ENCODE results near the gene TRPM2. TPM values are rescaled to one million over a fixed set of nuclear protein-coding genes. Genes with fewer than 3 reads are reported as not detected.

TRPM2 gene
- total and polyA plus RNA-seq, 2 of the 8 experiments (the other 6 are each of a cell fraction or from before 2014, with no cell fraction given): 0.27 to 0.28 TPM

DNA sequence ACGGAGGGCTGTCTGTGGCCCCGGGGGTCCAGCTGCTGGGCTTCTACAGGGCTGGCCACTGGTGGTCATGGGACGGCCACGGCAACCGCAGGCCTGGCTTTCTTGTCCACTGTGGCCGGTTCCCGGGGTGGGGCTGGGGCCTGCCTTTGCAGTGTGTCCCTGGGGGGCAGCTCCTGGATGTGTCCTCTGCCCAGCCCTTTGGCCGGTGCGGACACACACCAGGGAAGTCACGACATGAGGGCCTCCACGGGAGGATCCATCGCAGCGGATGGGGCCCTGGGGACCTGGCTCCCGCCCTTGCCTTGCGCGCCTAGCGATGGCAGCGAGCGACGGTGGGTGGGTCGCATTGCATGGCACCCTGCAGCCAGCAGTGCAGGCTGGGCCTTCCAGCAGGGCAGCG is 35.5 kb upstream of the TRPM2 start:
- no peak overlapping the region for H2BK20ac ChIP-seq (ENCODE audit: low read length)
- DNase-seq (ENCODE audit: low read depth in 1 of 2, low spot score in 2 of 2) (no peak), FAIRE-seq (no peak)
- peak overlapping the region; percentile 51; the same call in 1 of the 2 replicates for H4K8ac ChIP-seq (ENCODE audit: extremely low read depth, insufficient read depth, low read length)
- ChIA-PET POLR2A (ENCODE audit: partially characterized antibody) (interaction anchor here (1.5 kb wide), 1 partner anchor 16 kb away, joined by 3 read pairs; no protein-coding TSS in a partner anchor), CTCF (ENCODE audit: partially characterized antibody) (interaction anchor here (1.3 kb wide), 1 partner anchor 17 kb away, joined by 3 read pairs; no protein-coding TSS in a partner anchor)
- no peak overlapping the region for H3K9ac ChIP-seq (replicated peaks in 1 of 4; ENCODE audit: extremely low read depth in 1 of 4, low read depth in 3 of 4, low read length in 3 of 4)
- peak overlapping the region; percentile 44; the same call in 1 of the 2 replicates for H2BK5ac ChIP-seq (ENCODE audit: low read depth, low read length)
- no peaks in the 10 kb centered on the region for H3K79me1 ChIP-seq (ENCODE audit: low read depth, low read length)
- H2AFZ ChIP-seq (ENCODE audit: low read length): no peak overlapping the region
- H3K14ac ChIP-seq (ENCODE audit: insufficient read length): no peak overlapping the region
- no peak overlapping the region for H3K18ac ChIP-seq (ENCODE audit: extremely low read depth, low read length)
- H3K27ac ChIP-seq (ENCODE audit: low read depth, low read length): no peak overlapping the region
- no peak overlapping the region for H3K4me2 ChIP-seq (ENCODE audit: insufficient read depth in 1 of 2, low read depth in 2 of 2, low read length in 2 of 2)
- H2BK15ac ChIP-seq (ENCODE audit: low read length): no peak overlapping the region
- H4K91ac ChIP-seq (replicated peaks; ENCODE audit: insufficient read length, low read length): no peak overlapping the region
- H3K36me3 ChIP-seq (ENCODE audit: control insufficient read depth in 2 of 4, insufficient read depth in 4 of 4, low read length in 3 of 4): peaks cover 0 to 28% (median 2%) of the 10 kb centered on the region in 4 experiments; a peak in 5 of 8 replicates
- H4K20me1 ChIP-seq (replicated peaks in 1 of 2; ENCODE audit: control insufficient read depth in 1 of 2, insufficient read depth in 2 of 2, low read length in 2 of 2): peaks cover 0 to 9% of the 10 kb centered on the region in 2 experiments
- H3K79me2 ChIP-seq (ENCODE audit: control insufficient read depth in 1 of 2, insufficient read depth in 2 of 2, low read length in 2 of 2): no peaks in the 10 kb centered on the region
- no peak overlapping the region for H3K4ac ChIP-seq (replicated peaks; ENCODE audit: insufficient read length, low read depth, low read length)
- no peak overlapping the region for H2BK120ac ChIP-seq (replicated peaks; ENCODE audit: low read depth, low read length)
- H3K23me2 ChIP-seq (ENCODE audit: low read depth, low read length): no peaks in the 10 kb centered on the region
- H3K4me1 ChIP-seq (replicated peaks in 1 of 4; ENCODE audit: control insufficient read depth in 3 of 4, insufficient read depth in 4 of 4, low read length in 3 of 4): no peaks in the 10 kb centered on the region
- H3K27me3 ChIP-seq (replicated peaks in 1 of 4; ENCODE audit: control insufficient read depth in 3 of 4, extremely low read depth in 1 of 4, insufficient read depth in 3 of 4, low read length in 3 of 4): no peaks in the 10 kb centered on the region
- no peak overlapping the region for H3K23ac ChIP-seq (ENCODE audit: insufficient read length)
- no peak overlapping the region for H3K56ac ChIP-seq (replicated peaks; ENCODE audit: insufficient read length, low read depth, low read length)
- no peak overlapping the region for H2BK12ac ChIP-seq (ENCODE audit: low read depth, low read length)
- WGBS, 2 experiments (ENCODE audit: extremely low coverage in 1 of 2, insufficient coverage in 1 of 2, insufficient read length in 1 of 2, insufficient replicate concordance in 2 of 2, low coverage in 1 of 2, low lambda C conversion rate in 2 of 2, missing lambda C conversion rate in 1 of 2): 96% methylated on average over 21 of the region's 22 CpGs; no CpG with 5 or more reads in 1 of the 2 experiments
- no peak overlapping the region for H2AK5ac ChIP-seq (ENCODE audit: low read depth, low read length)
- H3K9me3 ChIP-seq (ENCODE audit: insufficient read depth in 2 of 2, low read depth in 1 of 2, low read length in 1 of 2): no peaks in the 10 kb centered on the region
- no peak overlapping the region for H4K5ac ChIP-seq (ENCODE audit: insufficient read length, low read depth, low read length)
- no peak overlapping the region for H3K4me3 ChIP-seq (ENCODE audit: extremely low read depth in 1 of 4, insufficient read depth in 2 of 4, low read depth in 3 of 4, low read length in 4 of 4)
- TF ChIP-seq PHF8 (conservative IDR thresholded peaks at IDR 0.05; ENCODE audit: low read depth, low read length) (no peak), KDM1A (IDR thresholded peaks at IDR 0.05; ENCODE audit: borderline replicate concordance, low read length) (no peak), POU5F1 (IDR thresholded peaks at IDR 0.05; ENCODE audit: low read depth, low read length) (no peak), SUZ12 (IDR thresholded peaks at IDR 0.05; ENCODE audit: low read length) (no peak), GABPA (IDR thresholded peaks at IDR 0.05; ENCODE audit: borderline replicate concordance, insufficient read depth, low read length) (no peak), RXRA (IDR thresholded peaks at IDR 0.05; ENCODE audit: insufficient read depth, low read depth, low read length) (no peak), SP2 (IDR thresholded peaks at IDR 0.05; ENCODE audit: low read length) (no peak), TAF7 (optimal IDR thresholded peaks at IDR 0.05; ENCODE audit: borderline replicate concordance, low read depth, low read length) (no peak), SIRT6 (IDR thresholded peaks at IDR 0.05; ENCODE audit: low read length) (no peak), BRCA1 (IDR thresholded peaks at IDR 0.05; ENCODE audit: low read depth, low read length) (no peak), MAX (IDR thresholded peaks at IDR 0.05) (no peak), POLR2AphosphoS5 (IDR thresholded peaks at IDR 0.05; ENCODE audit: low read depth, low read length) (no peak)
- TF ChIP-seq, protein P1, sequence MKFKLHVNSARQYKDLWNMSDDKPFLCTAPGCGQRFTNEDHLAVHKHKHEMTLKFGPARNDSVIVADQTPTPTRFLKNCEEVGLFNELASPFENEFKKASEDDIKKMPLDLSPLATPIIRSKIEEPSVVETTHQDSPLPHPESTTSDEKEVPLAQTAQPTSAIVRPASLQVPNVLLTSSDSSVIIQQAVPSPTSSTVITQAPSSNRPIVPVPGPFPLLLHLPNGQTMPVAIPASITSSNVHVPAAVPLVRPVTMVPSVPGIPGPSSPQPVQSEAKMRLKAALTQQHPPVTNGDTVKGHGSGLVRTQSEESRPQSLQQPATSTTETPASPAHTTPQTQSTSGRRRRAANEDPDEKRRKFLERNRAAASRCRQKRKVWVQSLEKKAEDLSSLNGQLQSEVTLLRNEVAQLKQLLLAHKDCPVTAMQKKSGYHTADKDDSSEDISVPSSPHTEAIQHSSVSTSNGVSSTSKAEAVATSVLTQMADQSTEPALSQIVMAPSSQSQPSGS (IDR thresholded peaks at IDR 0.05; ENCODE audit: low read length): no peak

Measured in H1 (cell line).